HG03159 (cell line): ENCODE results near the gene E4F1.

Experiments used
- ATAC-seq: cut with Tn5 transposase; IDR thresholded peaks from one replicate; pipeline ENCODE4 v1.9.1; 2021; ENCODE audit warnings: mild to moderate bottlenecking, moderate library complexity; ENCODE audit not compliant: unreplicated experiment

The E4F1 gene

GRCh38 chr16:2223221-2223941 lies at the start of gene E4F1:
TSS of gene E4F1 (plus strand) at chr16:2223591. CDS start at chr16:2223614, 23 bp downstream.
- ATAC-seq = peak; percentile 95

GRCh38 chr16:2173916-2174315 lies 49.5 kb upstream of the E4F1 start:
- no peak for ATAC-seq

GRCh38 chr16:2174396-2175131 lies 48.8 kb upstream of the E4F1 start:
- no peak for ATAC-seq

- ATAC-seq = no peak
Measured at GRCh38 chr16:2175454-2175853, 47.9 kb upstream of the E4F1 start.

- ATAC-seq = no peak
Measured at GRCh38 chr16:2176047-2176446, 47.3 kb upstream of the E4F1 start.

GRCh38 chr16:2177101-2177500 lies 46.3 kb upstream of the E4F1 start:
- ATAC-seq = no peak

GRCh38 chr16:2177561-2177960 lies 45.8 kb upstream of the E4F1 start:
- no peak for ATAC-seq

GRCh38 chr16:2178321-2179106 lies 44.9 kb upstream of the E4F1 start:
- no peak for ATAC-seq

GRCh38 chr16:2179107-2179501 lies 44.3 kb upstream of the E4F1 start:
- no peak for ATAC-seq

- no peak for ATAC-seq
Measured at GRCh38 chr16:2179576-2179975, 43.8 kb upstream of the E4F1 start.

- no peak for ATAC-seq
Measured at GRCh38 chr16:2180461-2180860, 42.9 kb upstream of the E4F1 start.

GRCh38 chr16:2180962-2181923 lies 42.1 kb upstream of the E4F1 start:
- ATAC-seq = no peak

- no peak for ATAC-seq
Measured at GRCh38 chr16:2181952-2182351, 41.4 kb upstream of the E4F1 start.

GRCh38 chr16:2183671-2184070 lies 39.7 kb upstream of the E4F1 start:
- ATAC-seq = no peak

- ATAC-seq = no peak
Measured at GRCh38 chr16:2184346-2184745, 39.0 kb upstream of the E4F1 start.

GRCh38 chr16:2184962-2185361 lies 38.4 kb upstream of the E4F1 start:
- no peak for ATAC-seq

- no peak for ATAC-seq
Measured at GRCh38 chr16:2186064-2186463, 37.3 kb upstream of the E4F1 start.

- no peak for ATAC-seq
Measured at GRCh38 chr16:2186505-2186904, 36.9 kb upstream of the E4F1 start.

- ATAC-seq = no peak
Measured at GRCh38 chr16:2187212-2187611, 36.2 kb upstream of the E4F1 start.

- ATAC-seq = no peak
Measured at GRCh38 chr16:2188395-2188794, 35.0 kb upstream of the E4F1 start.
